GM12873 (cell line): ENCODE results near the gene CRIP3.
A peak's percentile ranks its signal among the peaks of the same experiment; 100 is the strongest.

Experiments used
- TF ChIP-seq, protein P1 (sequence below): IDR thresholded peaks from 2 replicates; pipeline ENCODE4 v1.5.1; 2012; ENCODE audit warnings: low read depth, mild to moderate bottlenecking, moderate library complexity, low read length, control low read depth; ENCODE audit not compliant: insufficient read depth; ENCODE audit errors: missing control alignments

Gene CRIP3

DNA sequence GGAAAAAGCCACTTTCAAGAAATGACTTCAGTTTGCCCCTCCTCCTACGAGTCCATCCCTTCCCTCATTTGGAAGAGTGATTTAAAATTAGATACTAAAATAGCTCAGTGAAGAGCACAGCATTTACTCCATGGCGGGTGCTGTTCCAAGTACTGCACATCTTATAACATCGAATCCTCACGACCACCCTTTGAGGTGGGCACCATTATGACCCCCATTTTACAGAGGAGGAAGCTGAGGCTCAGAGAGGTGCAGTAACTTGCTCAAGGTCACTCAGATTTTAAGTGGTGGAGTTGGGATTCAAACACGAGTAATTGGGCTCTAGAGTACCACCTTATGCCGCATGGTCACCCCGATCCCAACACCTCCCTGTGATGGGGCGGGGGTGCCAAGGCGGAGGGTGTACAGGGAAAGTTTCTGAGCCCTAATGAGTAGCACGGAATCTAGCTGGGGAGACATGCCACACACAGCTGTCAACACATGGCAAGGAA, 39.8 kb downstream of the CRIP3 start:
- TF ChIP-seq, protein P1, sequence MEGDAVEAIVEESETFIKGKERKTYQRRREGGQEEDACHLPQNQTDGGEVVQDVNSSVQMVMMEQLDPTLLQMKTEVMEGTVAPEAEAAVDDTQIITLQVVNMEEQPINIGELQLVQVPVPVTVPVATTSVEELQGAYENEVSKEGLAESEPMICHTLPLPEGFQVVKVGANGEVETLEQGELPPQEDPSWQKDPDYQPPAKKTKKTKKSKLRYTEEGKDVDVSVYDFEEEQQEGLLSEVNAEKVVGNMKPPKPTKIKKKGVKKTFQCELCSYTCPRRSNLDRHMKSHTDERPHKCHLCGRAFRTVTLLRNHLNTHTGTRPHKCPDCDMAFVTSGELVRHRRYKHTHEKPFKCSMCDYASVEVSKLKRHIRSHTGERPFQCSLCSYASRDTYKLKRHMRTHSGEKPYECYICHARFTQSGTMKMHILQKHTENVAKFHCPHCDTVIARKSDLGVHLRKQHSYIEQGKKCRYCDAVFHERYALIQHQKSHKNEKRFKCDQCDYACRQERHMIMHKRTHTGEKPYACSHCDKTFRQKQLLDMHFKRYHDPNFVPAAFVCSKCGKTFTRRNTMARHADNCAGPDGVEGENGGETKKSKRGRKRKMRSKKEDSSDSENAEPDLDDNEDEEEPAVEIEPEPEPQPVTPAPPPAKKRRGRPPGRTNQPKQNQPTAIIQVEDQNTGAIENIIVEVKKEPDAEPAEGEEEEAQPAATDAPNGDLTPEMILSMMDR = no peak

DNA sequence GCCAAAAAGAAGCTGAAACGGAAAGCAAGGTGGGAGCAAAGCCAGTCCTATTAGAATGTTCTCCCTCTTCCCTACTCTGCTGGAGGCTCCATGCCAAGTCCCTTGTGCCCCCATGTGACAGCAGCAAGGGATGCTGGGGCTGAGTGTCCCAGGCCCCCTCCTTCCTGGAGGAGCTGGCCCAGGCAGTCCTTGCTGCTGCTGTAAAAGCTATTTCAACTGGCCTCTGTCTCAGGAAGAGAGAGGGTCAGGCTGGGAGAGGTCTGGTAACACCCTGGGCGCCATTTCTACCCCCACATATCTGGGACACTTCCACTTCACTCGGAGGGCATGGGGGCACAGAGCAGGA, 40.3 kb downstream of the CRIP3 start:
- TF ChIP-seq, protein P1 = no peak

DNA sequence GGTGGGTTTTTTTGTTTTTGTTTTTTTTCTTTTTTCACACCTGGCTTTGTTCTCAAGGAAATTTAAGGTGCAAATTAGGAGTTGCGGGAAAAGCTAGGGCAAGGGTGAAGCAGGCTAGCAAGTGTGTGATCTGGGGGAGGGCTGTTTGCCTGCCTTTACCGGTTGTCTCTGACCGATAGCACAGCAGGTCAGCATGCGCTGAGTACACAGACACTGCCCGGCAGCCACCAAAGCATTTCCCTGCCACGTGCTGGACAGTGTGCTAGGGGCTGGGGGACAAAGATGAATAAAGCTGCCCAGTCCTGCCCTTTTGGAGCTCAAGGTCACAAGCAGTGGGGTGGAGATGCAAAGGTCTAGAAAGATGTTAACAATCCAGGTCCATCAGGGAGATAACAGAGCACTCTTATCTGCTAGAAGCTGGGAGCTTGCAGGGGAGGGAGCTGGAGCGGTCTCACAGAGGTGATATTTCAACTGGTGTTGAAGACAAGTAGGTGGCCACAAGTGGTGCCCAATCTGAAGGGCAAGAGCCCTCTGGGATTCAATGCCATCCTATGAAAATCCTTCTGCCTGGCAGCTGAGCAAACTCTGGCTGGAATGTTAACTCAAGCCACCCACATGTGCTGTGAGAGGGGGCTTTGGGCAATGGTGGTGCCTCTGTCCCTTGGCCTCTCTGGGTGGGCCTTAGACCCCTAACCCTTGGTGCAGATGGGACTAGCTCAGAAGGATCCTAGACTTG, 40.8 kb downstream of the CRIP3 start:
- TF ChIP-seq, protein P1 = no peak

DNA sequence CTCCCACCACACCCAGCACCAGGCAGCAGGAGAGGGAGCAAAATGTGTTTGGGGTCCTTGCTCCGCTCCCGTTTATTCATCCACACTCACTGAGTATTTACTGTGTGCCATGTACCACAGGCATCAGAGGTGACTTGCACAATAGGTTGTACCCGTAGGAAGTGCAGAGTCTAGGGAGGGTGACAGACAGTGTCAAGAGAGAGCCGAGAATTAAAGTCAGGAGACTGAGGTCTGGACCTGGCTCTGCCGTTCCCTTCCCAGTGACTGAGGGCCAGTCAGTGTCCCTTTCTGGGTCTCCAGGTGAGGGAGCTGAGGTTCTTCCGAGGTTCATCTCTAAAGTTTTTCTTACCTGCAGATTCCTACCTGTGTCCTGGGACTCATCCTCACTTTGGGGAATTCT, 43.1 kb downstream of the CRIP3 start:
- TF ChIP-seq, protein P1 = no peak

DNA sequence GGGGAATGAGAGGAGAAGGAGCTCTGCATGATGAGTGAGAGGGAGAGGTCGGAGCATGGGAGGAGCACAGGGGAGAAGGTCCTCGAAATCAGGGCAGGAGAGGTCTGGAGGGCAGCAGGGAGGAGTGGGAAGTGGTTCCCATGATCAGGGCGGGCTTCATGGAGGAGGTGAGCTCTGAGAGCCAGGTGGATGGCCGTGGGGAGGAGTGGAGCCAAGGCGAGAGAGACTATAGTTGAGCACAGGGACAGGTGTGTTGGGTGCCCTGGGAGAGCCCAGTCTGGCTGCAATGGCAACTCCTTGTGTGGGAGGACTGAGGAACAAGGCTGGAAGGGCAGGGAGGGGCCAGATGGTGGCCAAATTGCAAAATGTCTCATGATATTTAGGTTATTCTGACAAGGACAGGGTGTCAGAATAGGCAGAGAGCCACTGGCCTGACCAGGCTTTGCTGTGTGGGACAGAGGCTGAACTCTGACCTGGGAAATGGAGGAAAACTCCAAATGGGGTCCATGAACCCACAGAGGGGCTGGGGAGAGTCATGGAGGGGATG, 44.0 kb downstream of the CRIP3 start:
- TF ChIP-seq, protein P1 = no peak

DNA sequence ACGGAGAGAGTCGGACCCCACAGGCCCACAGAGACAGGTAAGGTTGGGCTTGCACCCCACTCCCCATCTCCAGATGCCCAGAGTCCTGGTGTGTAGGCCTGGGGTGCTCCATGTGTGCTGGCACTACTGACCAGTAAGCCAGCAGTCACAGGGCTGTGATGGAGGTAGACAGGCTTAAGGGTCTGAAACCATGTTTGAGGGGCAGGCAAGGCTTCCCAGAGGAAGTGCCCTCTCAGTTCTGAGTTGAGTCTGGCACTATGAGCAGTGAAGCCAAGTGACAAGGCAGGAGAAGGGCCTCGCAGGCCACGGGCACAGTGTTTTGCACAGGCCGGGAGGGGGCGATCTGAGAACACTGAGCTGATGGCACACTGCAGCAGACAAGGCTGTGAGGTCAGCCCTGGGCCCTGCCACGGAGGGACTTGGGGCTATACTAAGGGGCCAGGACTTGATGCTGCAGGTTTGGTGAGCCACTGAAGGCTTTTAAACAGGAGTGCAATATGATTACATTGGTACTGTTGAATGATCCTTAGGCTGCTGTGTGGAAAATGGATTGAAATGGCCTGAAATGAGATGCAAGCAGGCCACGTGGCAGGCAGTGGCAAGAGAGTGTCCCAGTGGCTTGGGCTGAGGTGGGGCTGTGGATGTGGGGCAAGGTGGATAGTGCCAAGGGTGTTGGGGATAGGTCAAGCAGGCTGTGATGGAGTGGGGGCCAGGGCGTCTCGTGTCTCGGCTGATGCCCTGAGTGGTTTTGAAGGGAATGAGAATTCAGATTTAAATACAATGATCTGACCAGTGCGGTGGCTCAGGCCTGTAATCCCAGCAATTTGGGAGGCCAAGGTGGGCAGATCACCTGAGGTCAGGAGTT, 45.1 kb downstream of the CRIP3 start:
- TF ChIP-seq, protein P1 = peak; percentile 95

DNA sequence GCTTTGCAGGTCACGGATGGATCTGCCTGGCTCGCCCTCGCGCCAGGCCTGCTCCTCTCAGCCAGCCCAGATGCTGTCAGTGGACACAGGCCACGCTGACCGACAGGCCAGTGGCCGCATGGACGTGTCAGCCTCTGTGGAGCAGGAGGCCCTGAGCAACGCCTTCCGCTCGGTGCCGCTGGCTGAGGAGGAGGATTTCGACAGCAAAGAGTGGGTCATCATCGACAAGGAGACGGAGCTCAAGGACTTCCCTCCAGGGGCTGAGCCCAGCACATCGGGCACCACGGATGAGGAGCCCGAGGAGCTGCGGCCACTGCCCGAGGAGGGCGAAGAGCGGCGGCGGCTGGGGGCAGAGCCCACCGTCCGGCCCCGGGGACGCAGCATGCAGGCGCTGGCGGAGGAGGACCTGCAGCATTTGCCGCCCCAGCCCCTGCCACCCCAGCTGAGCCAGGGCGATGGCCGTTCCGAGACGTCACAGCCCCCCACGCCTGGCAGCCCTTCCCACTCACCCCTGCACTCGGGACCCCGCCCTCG, 45.8 kb downstream of the CRIP3 start:
- TF ChIP-seq, protein P1 = no peak
